GM18873 (cell line): ENCODE results near the gene PAX2.

Experiments
- ATAC-seq: cut with Tn5 transposase; IDR thresholded peaks from one replicate; pipeline ENCODE4 v1.9.1; 2021; ENCODE audit warnings: mild to moderate bottlenecking, moderate library complexity, moderate number of reproducible peaks; ENCODE audit not compliant: unreplicated experiment, low FRiP score

Gene PAX2

GRCh38 chr10:100869399-100869798 lies 124.0 kb downstream of the PAX2 start:
- no peak for ATAC-seq

DNA sequence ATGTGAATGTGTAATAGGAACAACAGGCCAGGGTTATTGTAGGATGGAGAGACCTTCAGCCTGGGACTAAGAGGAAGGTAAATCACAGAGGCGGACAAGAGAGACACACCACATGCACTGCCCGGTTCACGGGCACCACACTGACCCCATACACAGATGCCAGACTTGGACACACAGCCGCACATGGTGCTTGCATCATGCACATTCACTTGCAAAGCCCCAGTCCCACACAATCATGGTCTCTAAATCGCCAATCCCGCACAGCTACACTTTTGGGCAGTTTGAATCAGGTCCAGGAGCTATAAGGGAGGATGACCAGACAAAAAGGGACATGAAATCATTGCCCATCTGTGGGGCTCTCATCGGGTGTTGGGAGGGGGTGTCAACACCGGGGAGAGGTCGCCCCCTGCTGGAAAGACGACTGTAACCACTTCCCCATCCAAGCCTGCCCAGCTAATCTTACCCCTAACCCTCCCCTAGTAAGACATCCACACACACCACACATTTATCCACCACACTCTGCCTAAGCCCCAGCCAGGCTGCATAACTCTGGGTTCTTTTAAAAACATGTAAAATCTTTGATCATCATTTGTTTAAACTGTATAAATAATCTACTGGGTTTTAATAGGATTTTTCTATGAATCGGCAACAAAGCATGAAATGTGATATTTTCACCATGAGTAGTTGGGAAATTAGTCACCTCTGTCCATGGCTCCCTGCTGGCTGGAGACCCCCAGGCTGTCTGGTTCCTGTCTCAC lies 126.8 kb downstream of the PAX2 start:
- ATAC-seq: no peak

GRCh38 chr10:100873146-100873826 lies 127.9 kb downstream of the PAX2 start:
- no peak for ATAC-seq

GRCh38 chr10:100873827-100874326 lies 128.5 kb downstream of the PAX2 start:
- ATAC-seq: no peak

DNA sequence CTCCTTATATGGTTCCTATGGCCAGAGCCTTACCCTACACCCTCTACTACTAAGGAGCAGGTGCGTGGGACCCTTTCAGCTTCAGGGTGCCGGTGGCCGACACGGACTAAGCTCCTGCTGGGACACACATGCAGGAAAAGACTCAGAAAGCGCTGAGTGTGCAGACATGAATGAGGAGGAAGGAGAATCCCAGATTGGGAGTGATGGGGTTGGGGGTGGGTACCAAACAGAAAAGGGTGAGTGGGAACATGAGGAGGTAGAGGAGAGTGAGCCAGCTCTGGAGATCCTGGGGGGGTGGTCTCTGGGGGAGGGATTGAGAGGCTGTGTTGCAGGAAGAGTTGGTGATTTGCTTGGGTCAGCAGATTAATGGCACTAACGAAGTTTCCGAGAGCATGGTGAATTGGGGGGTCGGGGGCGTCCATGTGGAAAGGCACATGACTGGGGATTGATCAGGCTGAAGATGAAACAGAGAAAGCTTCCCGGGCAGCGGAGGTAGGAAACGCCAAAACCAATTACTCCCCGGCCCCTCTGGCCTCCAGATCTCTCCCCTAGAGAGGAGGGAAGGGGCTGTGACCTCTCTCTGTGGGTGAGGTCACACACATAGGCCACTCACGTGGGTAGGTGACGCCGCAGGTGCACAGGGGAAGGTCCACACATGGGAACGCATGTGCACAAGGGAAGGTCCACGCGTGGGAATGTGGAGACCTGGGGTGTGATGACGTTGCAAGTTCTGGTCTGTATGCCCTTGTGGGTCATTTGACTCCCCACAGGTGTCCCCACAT lies 129.5 kb downstream of the PAX2 start:
- ATAC-seq: no peak

- ATAC-seq: no peak
Observed at GRCh38 chr10:100875484-100876166, 130.2 kb downstream of the PAX2 start.

- no peak for ATAC-seq
Observed at GRCh38 chr10:100876585-100877460, 131.4 kb downstream of the PAX2 start.

GRCh38 chr10:100877461-100877850 lies 132.1 kb downstream of the PAX2 start:
- ATAC-seq: no peak

DNA sequence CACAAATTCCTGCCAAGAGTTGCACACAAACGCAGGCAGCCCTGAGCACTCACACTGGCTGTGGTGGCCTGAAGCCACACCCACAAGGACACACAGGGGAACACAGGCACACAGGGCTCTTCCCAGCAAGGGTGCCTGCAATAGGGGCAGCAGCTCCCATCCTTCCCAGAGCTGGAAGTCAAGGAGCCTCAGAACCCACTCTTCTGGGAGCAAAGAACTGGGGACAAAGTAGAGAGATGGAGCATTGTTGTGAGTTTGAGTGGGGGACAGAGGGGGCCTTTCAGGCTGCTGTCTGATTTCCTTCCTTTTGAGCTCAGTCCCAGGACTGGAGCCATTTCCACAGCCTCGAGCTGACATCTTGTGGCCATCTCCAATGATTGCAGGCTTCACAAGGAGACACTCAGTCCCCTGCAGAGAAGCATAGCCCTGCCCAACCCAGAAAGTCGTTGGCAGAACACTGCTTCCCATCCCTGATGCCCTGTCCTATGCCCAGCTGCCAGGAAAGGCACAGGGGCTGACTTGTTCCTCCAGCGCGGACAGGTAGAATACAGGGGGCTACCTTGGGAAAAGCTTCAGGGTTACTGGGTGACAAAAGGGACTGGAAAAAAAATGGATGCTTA lies 133.0 kb downstream of the PAX2 start:
- ATAC-seq: no peak
